HT-29 (cell line): ENCODE results near the gene ATG3. TPM values are rescaled to one million over a fixed set of nuclear protein-coding genes. Genes with fewer than 3 reads are reported as not detected.
"Not testable (repeated sequence)": the region's sequence is repeated elsewhere in the genome, so short reads cannot be mapped to it uniquely, and the experiment has no call there.

Source experiments
- DNase-seq: peaks from one replicate; pipeline ENCODE4 v3.0.0-alpha.2; 2015; ENCODE audit warnings: low spot score
- total RNA-seq: library from RNA; depleted of rRNA; stranded (reverse); fragments of >200 nt; shearing (Covaris generic); gene quantifications from 2 replicates; pipeline ENCODE4 v1.2.3, GENCODE V29; 2014; rRNA removed

ATG3 gene
- total RNA-seq = 92.1 and 103 TPM in 2 replicates

- DNase-seq = peak; percentile 99
Observed at GRCh38 chr3:112561734-112562529, at the start of gene ATG3, which contains the start of gene SLC35A5. TSS of gene ATG3 (minus strand) at chr3:112561962. CDS start at chr3:112561528, 434 bp downstream. TSS of gene SLC35A5 (plus strand) at chr3:112562045. CDS start at chr3:112563404, 1,359 bp downstream.

GRCh38 chr3:112610121-112610520 is 48.4 kb upstream of the ATG3 start:
- no peak for DNase-seq

GRCh38 chr3:112607863-112608262 is 46.1 kb upstream of the ATG3 start:
- no peak for DNase-seq

- DNase-seq = no peak
Observed at GRCh38 chr3:112606098-112606497, 44.3 kb upstream of the ATG3 start.

GRCh38 chr3:112605285-112605684 is 43.5 kb upstream of the ATG3 start:
- no peak for DNase-seq

GRCh38 chr3:112604536-112604935 is 42.8 kb upstream of the ATG3 start:
- no peak for DNase-seq

GRCh38 chr3:112602217-112602838 is 40.6 kb upstream of the ATG3 start:
- DNase-seq = no peak

- DNase-seq = no peak
Observed at GRCh38 chr3:112598731-112599130, 37.0 kb upstream of the ATG3 start.

GRCh38 chr3:112597945-112598344 is 36.2 kb upstream of the ATG3 start:
- DNase-seq = no peak

- DNase-seq = no peak
Observed at GRCh38 chr3:112594856-112595255, 33.1 kb upstream of the ATG3 start.

- no peak for DNase-seq
Observed at GRCh38 chr3:112593258-112593657, 31.5 kb upstream of the ATG3 start.

GRCh38 chr3:112587336-112587735 is 25.6 kb upstream of the ATG3 start:
- DNase-seq = no peak

- DNase-seq = no peak
Observed at GRCh38 chr3:112585782-112586181, 24.0 kb upstream of the ATG3 start.

GRCh38 chr3:112583105-112583504 is 21.3 kb upstream of the ATG3 start:
- no peak for DNase-seq

GRCh38 chr3:112582244-112582874 is 20.6 kb upstream of the ATG3 start:
- DNase-seq = peak; percentile 66

GRCh38 chr3:112579697-112580096 is 17.9 kb upstream of the ATG3 start:
- DNase-seq = no peak

GRCh38 chr3:112579232-112579631 is 17.5 kb upstream of the ATG3 start:
- DNase-seq = no peak

GRCh38 chr3:112572701-112573100 is 10.9 kb upstream of the ATG3 start:
- no peak for DNase-seq

- DNase-seq = no peak
Observed at GRCh38 chr3:112569265-112569664, 7.5 kb upstream of the ATG3 start.

GRCh38 chr3:112568642-112569041 is 6.9 kb upstream of the ATG3 start:
- no peak for DNase-seq

GRCh38 chr3:112564940-112565305 is 3.2 kb upstream of the ATG3 start:
- no peak for DNase-seq

GRCh38 chr3:112564247-112564939 is 2.6 kb upstream of the ATG3 start:
- DNase-seq = not testable (repeated sequence)
